ENCODE measurements around the gene VAMP5.
A peak's percentile ranks its signal among the peaks of the same experiment; 100 is the strongest.

VAMP5 gene

GRCh38 chr2:85551698-85552678, 32.2 kb upstream of the VAMP5 start:
- no peak overlapping the region for H3K4me3 ChIP-seq (ENCODE audit: low read depth, low read length)
- TF ChIP-seq CTCF (IDR thresholded peaks at IDR 0.05; ENCODE audit: low read depth, low read length), result peak; percentile 87

GRCh38 chr2:85553184-85553583, 31.0 kb upstream of the VAMP5 start:
- no peak overlapping the region for H3K4me3 ChIP-seq (ENCODE audit: low read depth, low read length)
- no peak for TF ChIP-seq CTCF (IDR thresholded peaks at IDR 0.05; ENCODE audit: low read depth, low read length)

- no peak overlapping the region for H3K4me3 ChIP-seq (ENCODE audit: low read depth, low read length)
- no peak for TF ChIP-seq CTCF (IDR thresholded peaks at IDR 0.05; ENCODE audit: low read depth, low read length)
Measured at GRCh38 chr2:85554980-85555612, 29.1 kb upstream of the VAMP5 start.

GRCh38 chr2:85557130-85557529, 27.1 kb upstream of the VAMP5 start:
- no peak for TF ChIP-seq CTCF (IDR thresholded peaks at IDR 0.05; ENCODE audit: low read depth, low read length)

GRCh38 chr2:85558160-85558559, 26.1 kb upstream of the VAMP5 start:
- no peak overlapping the region for H3K4me3 ChIP-seq (ENCODE audit: low read depth, low read length)
- no peak for TF ChIP-seq CTCF (IDR thresholded peaks at IDR 0.05; ENCODE audit: low read depth, low read length)

More at GRCh38 chr2:85557130-85557529, 27.1 kb upstream of the VAMP5 start:
- no peak overlapping the region for H3K4me3 ChIP-seq (ENCODE audit: low read depth, low read length)

GRCh38 chr2:85560403-85560726, 23.9 kb upstream of the VAMP5 start:
- H3K4me3 ChIP-seq (ENCODE audit: low read depth, low read length), result peak overlapping the region; percentile 72

GRCh38 chr2:85560812-85561279, 23.4 kb upstream of the VAMP5 start:
- TF ChIP-seq CTCF (IDR thresholded peaks at IDR 0.05; ENCODE audit: low read depth, low read length), result no peak
- peak overlapping the region; percentile 72 for H3K4me3 ChIP-seq (ENCODE audit: low read depth, low read length)
